Caki2 (cell line): ENCODE measurements around the gene KRT37. TPM values are rescaled to one million over a fixed set of nuclear protein-coding genes. Genes with fewer than 3 reads are reported as not detected.
"Not testable (repeated sequence)": the region's sequence is repeated elsewhere in the genome, so short reads cannot be mapped to it uniquely, and the experiment has no call there.

Experiments used
- DNase-seq: peaks from one replicate; pipeline ENCODE4 v3.0.0-alpha.2; 2015; ENCODE audit warnings: low read depth
- in situ Hi-C: cut with HindIII; loops from 2 replicates; pipeline ENCODE4 v1.10.0; 2016; ENCODE audit warnings: low sequenced_read_pairs, low pct_unique_long_range_greater_than_20kb, mixed read lengths
- total RNA-seq: library from RNA; depleted of rRNA; stranded (reverse); fragments of >200 nt; shearing (Covaris generic); gene quantifications from 2 replicates; pipeline ENCODE4 v1.2.3, GENCODE V29; 2014; ENCODE audit warnings: low replicate concordance; rRNA removed

The KRT37 gene
- total RNA-seq, 1 experiment from 2014 or later = not detected

GRCh38 chr17:41391535-41391934 is 32.9 kb downstream of the KRT37 start:
- DNase-seq = no peak
- in situ Hi-C loops = no loop called here

GRCh38 chr17:41390411-41390938 is 33.9 kb downstream of the KRT37 start:
- no peak for DNase-seq
- in situ Hi-C loops = no loop called here

GRCh38 chr17:41387670-41388069 is 36.7 kb downstream of the KRT37 start:
- no peak for DNase-seq
- in situ Hi-C loops = no loop called here

- DNase-seq = no peak
- in situ Hi-C loops = no loop called here
Measured at GRCh38 chr17:41386227-41386626, 38.2 kb downstream of the KRT37 start.

GRCh38 chr17:41383690-41384089 is 40.7 kb downstream of the KRT37 start:
- in situ Hi-C loops = no loop called here

GRCh38 chr17:41382394-41382793 is 42.0 kb downstream of the KRT37 start:
- in situ Hi-C loops = no loop called here
- DNase-seq = no peak

More at GRCh38 chr17:41383690-41384089, 40.7 kb downstream of the KRT37 start:
- DNase-seq = no peak

- DNase-seq, in situ Hi-C loops: not testable (repeated sequence)
Measured at GRCh38 chr17:41381943-41382342, 42.4 kb downstream of the KRT37 start, which contains the start of gene KRT34. KRT34 (minus strand) TSS chr17:41382306; CDS start chr17:41382246, 60 bp downstream.

- peak; percentile 84 for DNase-seq
- in situ Hi-C loops = not testable (repeated sequence)
Measured at GRCh38 chr17:41380091-41380490, 44.3 kb downstream of the KRT37 start.

- in situ Hi-C loops = no loop called here
- DNase-seq = no peak
Measured at GRCh38 chr17:41377546-41377945, 46.8 kb downstream of the KRT37 start.

Other genes with a start within 250 kb of the KRT37 start
- not detected in 2 replicates for gene KRTAP4-2, start 246.4 kb downstream of the KRT37 start, total RNA-seq
- not detected in 2 replicates for gene KRTAP4-1, start 239.7 kb downstream of the KRT37 start, total RNA-seq
- gene KRTAP9-1, start 234.7 kb downstream of the KRT37 start, total RNA-seq = not detected in 2 replicates
- not detected in 2 replicates for gene KRTAP9-2, start 197.9 kb downstream of the KRT37 start, total RNA-seq
- not detected in 2 replicates for gene KRTAP9-3, start 192.1 kb downstream of the KRT37 start, total RNA-seq
- not detected in 2 replicates for gene KRTAP9-8, start 186.6 kb downstream of the KRT37 start, total RNA-seq
- gene KRTAP9-4, start 174.9 kb downstream of the KRT37 start, total RNA-seq = not detected in 2 replicates
- not detected in 2 replicates for gene KRTAP9-9, start 169.2 kb downstream of the KRT37 start, total RNA-seq
- not detected in 2 replicates for gene KRTAP9-6, start 159.2 kb downstream of the KRT37 start, total RNA-seq
- gene KRTAP9-7, start 148.9 kb downstream of the KRT37 start, total RNA-seq = not detected in 2 replicates
- gene KRTAP29-1, start 121.7 kb downstream of the KRT37 start, total RNA-seq = not detected in 2 replicates
- gene KRTAP16-1, start 115.3 kb downstream of the KRT37 start, total RNA-seq = not detected in 2 replicates
- not detected in 2 replicates for gene KRTAP17-1, start 108.9 kb downstream of the KRT37 start, total RNA-seq
- not detected in 2 replicates for gene KRT33A, start 73.8 kb downstream of the KRT37 start, total RNA-seq
- gene KRT33B, start 54.8 kb downstream of the KRT37 start, total RNA-seq = not detected in 2 replicates
- gene KRT34, start 42.3 kb downstream of the KRT37 start, total RNA-seq = 0.20 TPM in 1 of 2 replicates, not detected in the other
- gene KRT31, start 27.0 kb downstream of the KRT37 start, total RNA-seq = not detected in 2 replicates
- gene KRT38, start 16.4 kb upstream of the KRT37 start, total RNA-seq = not detected in 2 replicates
- not detected in 2 replicates for gene KRT32, start 42.8 kb upstream of the KRT37 start, total RNA-seq
- gene KRT35, start 56.6 kb upstream of the KRT37 start, total RNA-seq = not detected in 2 replicates
- gene KRT36, start 65.3 kb upstream of the KRT37 start, total RNA-seq = not detected in 2 replicates
- gene KRT13, start 81.0 kb upstream of the KRT37 start, total RNA-seq = 0.78 TPM in 1 of 2 replicates, not detected in the other
- 3.6 and 14.2 TPM in 2 replicates for gene KRT15, start 94.3 kb upstream of the KRT37 start, total RNA-seq
- gene KRT19, start 103.7 kb upstream of the KRT37 start, total RNA-seq = 682 and 694 TPM in 2 replicates
- not detected in 2 replicates for gene KRT9, start 147.5 kb upstream of the KRT37 start, total RNA-seq
- gene KRT14, start 162.3 kb upstream of the KRT37 start, total RNA-seq = not detected in 2 replicates
- 1.4 TPM in 1 of 2 replicates, not detected in the other for gene KRT16, start 188.2 kb upstream of the KRT37 start, total RNA-seq
- not detected in 2 replicates for gene KRT17, start 200.0 kb upstream of the KRT37 start, total RNA-seq